Prostate gland (tissue), 2 donors: ENCODE results near the gene PXMP4. TPM values are rescaled to one million over a fixed set of nuclear protein-coding genes. Genes with fewer than 3 reads are reported as not detected.
A peak's percentile ranks its signal among the peaks of the same experiment; 100 is the strongest.

Experiments
- DNase-seq: peaks from one replicate; pipeline ENCODE4 v3.0.0-alpha.2; 2019; ENCODE audit warnings: low spot score
- H3K27ac ChIP-seq, 2 donors: fragments of 200-600 bp; sonication (generic); 2 replicates each; pipeline ENCODE4 v1.5.1; 2017 to 2019
- H3K27me3 ChIP-seq: fragments of 200-600 bp; sonication (generic); replicated peaks from 2 replicates; pipeline ENCODE4 v1.5.1; 2019; ENCODE audit not compliant: insufficient read depth
- H3K36me3 ChIP-seq, 2 donors: fragments of 200-600 bp; sonication (generic); 1 replicate in 1 of 2; 2 replicates in 1 of 2; pipeline versions ENCODE4 v1.5.1 to v1.8.1; 2017 to 2019
- H3K4me1 ChIP-seq: fragments of 200-600 bp; sonication (generic); replicated peaks from 2 replicates; pipeline ENCODE4 v1.5.1; 2019
- H3K4me3 ChIP-seq, 2 donors: fragments of 200-600 bp; sonication (generic); 2 replicates each; pipeline ENCODE4 v1.5.1; 2017 to 2019
- H3K9me3 ChIP-seq: fragments of 200-600 bp; sonication (generic); 2 replicates; pipeline ENCODE4 v1.5.1; 2017
- CTCF ChIP-seq, 4 experiments: fragments of 200-600 bp in 2 of 4; fragments of 450-650 bp in 2 of 4; sonication (generic) in 2 of 4; IDR thresholded peaks; 1 replicate in 3 of 4; 2 replicates in 1 of 4; pipeline ENCODE4 v1.5.1; 2016 to 2019; ENCODE audit warnings: antibody characterized with exemption in 4 of 4, mild to moderate bottlenecking in 2 of 4, moderate library complexity in 2 of 4
- POLR2A ChIP-seq: fragments of 450-650 bp; IDR thresholded peaks from one replicate; pipeline ENCODE4 v1.6.1; 2016; ENCODE audit warnings: antibody characterized with exemption, mild to moderate bottlenecking
- POLR2AphosphoS5 ChIP-seq: sonication (generic); formaldehyde crosslinking; IDR thresholded peaks from one replicate; pipeline ENCODE4 v1.6.1; 2017; ENCODE audit warnings: antibody characterized with exemption
- WGBS: methylation state at CpG from one replicate; pipeline ENCODE4 v1.1.5; 2018; 5-methylcytosine and 5-hydroxymethylcytosine counted together
- intact Hi-C: fragments of 100-400 bp; cut with DNase I; formaldehyde crosslinking; loops from one replicate; pipeline ENCODE4 v1.14.2; 2022
- total RNA-seq, 2 donors: library from RNA; depleted of rRNA; stranded (reverse); fragments of >200 nt; gene quantifications; one replicate each; pipeline ENCODE4 v1.1.0, GENCODE V29; 2016

PXMP4 gene
- total RNA-seq, 2 donors from 2014 or later = 13.3 to 25.5 TPM

- DNase-seq = no peak
- intact Hi-C loops = loop anchor here (5.0 kb wide), 1 partner anchor 196 kb away; no protein-coding TSS in a partner anchor
- Histone ChIP-seq H3K36me3 (no peaks in the 10 kb centered on the region), H3K9me3 (no peaks in the 10 kb centered on the region), H3K4me3 (no peak overlapping the region), H3K4me1 (peaks cover 33% of the 10 kb centered on the region), H3K27ac (peak overlapping the region; percentile 68 to 87), H3K27me3 (no peaks in the 10 kb centered on the region)
- peak; percentile 55 to 83 (median 76) for TF ChIP-seq CTCF (IDR thresholded peaks at IDR 0.05)
- no peak for TF ChIP-seq POLR2A
- TF ChIP-seq POLR2AphosphoS5 = peak; percentile 66
- WGBS = 29% methylated on average over 16 of the region's 16 CpGs
These were observed 66.8 kb downstream of the PXMP4 start for GRCh38 chr20:33653218-33653899.

Other genes with a start within 250 kb of the PXMP4 start
- gene CBFA2T2, start 230.2 kb downstream of the PXMP4 start, total RNA-seq = 10 to 100 TPM; 40.3 to 54.6 TPM
- under 1 TPM; 0.14 to 0.91 TPM for gene C20orf144, start 58.0 kb downstream of the PXMP4 start, total RNA-seq
- gene ACTL10, start 53.4 kb downstream of the PXMP4 start, total RNA-seq = 1 to 10 TPM; 7.9 to 8.5 TPM
- gene NECAB3, start 45.9 kb downstream of the PXMP4 start, total RNA-seq = 100 to 1,000 TPM; 142 to 156 TPM
- 10 to 100 TPM in 1 of 2 donors, 1 to 10 TPM in 1; 2.0 to 10.1 TPM for gene E2F1, start 33.9 kb downstream of the PXMP4 start, total RNA-seq
- 1 to 10 TPM; 2.8 to 7.0 TPM for gene ZNF341, start 11.7 kb upstream of the PXMP4 start, total RNA-seq
- 10 to 100 TPM; 75.7 to 85.8 TPM for gene CHMP4B, start 91.0 kb upstream of the PXMP4 start, total RNA-seq